D721Med (cell line): ENCODE results near the gene EIF4G2.
"Not testable (repeated sequence)": the region's sequence is repeated elsewhere in the genome, so short reads cannot be mapped to it uniquely, and the experiment has no call there.

Experiments used
- DNase-seq: peaks from one replicate; pipeline ENCODE4 v3.0.0; 2011; ENCODE audit warnings: low spot score; ENCODE audit not compliant: insufficient read length
- FAIRE-seq: peaks from 2 replicates; lab custom pipeline; 2011; peaks lifted over from hg19 to GRCh38; lab: Jason Lieb, UNC
- TF ChIP-seq, protein P1 (sequence below): IDR thresholded peaks from 2 replicates; pipeline ENCODE4 v1.5.1; 2012; ENCODE audit warnings: mild to moderate bottlenecking, control low read depth; ENCODE audit not compliant: insufficient read depth; ENCODE audit errors: missing control alignments

Gene EIF4G2

DNA sequence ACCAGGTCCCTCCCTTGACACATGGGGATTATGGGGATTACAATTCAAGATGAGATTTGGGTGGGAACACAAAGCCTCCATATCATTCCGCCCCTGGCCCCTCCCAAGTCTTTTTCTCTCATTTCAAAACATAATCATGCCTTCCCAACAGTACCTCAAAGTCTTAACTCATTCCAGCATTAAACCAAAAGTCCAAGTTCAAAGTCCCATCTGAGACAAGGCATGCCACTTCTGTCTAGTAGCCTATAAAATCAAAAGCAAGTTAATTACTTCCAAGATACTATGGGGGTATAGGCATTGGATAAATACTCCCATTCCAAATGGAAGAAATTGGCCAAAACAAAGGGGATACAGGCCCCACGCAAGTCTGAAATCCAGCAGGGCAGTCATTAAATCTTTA lies 19.7 kb upstream of the EIF4G2 start:
- DNase-seq (no peak), FAIRE-seq (no peak)
- TF ChIP-seq, protein P1, sequence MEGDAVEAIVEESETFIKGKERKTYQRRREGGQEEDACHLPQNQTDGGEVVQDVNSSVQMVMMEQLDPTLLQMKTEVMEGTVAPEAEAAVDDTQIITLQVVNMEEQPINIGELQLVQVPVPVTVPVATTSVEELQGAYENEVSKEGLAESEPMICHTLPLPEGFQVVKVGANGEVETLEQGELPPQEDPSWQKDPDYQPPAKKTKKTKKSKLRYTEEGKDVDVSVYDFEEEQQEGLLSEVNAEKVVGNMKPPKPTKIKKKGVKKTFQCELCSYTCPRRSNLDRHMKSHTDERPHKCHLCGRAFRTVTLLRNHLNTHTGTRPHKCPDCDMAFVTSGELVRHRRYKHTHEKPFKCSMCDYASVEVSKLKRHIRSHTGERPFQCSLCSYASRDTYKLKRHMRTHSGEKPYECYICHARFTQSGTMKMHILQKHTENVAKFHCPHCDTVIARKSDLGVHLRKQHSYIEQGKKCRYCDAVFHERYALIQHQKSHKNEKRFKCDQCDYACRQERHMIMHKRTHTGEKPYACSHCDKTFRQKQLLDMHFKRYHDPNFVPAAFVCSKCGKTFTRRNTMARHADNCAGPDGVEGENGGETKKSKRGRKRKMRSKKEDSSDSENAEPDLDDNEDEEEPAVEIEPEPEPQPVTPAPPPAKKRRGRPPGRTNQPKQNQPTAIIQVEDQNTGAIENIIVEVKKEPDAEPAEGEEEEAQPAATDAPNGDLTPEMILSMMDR = no peak

DNA sequence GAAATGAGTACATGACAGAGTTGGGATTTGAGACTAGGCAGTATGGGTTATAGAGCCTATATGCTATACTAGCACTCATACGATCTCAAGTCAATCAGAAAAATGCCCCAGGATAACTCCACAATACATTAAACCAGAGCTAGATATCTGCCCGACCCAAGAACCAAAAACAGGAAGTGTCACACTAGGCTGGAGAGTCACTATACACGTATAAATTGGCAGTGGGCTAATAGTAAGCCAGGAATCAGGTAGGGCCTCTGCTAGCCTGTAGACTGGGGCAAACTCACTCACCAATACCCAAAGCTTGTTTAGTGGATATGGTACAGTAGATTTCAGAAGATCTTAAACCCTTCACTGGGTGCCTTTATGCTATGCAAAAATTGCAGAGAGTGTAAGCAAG lies 16.2 kb upstream of the EIF4G2 start:
- DNase-seq = no peak
- FAIRE-seq = no peak
- TF ChIP-seq, protein P1 = no peak

DNA sequence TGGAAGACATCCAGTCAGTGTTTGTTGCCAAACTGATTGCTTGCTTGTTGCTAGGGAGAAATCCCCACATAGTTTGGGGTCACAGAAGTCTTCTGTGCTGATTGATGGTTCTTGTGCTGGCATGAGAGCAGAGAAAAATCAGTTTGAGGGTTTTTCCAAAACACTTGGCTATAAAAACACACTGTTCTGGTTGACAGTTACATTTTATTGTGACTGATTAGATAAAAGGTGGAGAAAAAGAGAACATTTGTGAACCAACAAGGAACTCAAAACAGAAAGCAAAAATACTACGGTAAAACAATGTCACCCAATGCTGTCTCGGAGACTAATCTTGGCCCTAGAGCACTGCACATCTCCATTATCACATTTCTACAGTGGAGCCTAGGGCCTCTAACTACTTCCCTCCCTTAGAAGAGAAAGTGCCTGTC lies 14.4 kb upstream of the EIF4G2 start:
- no peak for DNase-seq
- FAIRE-seq = no peak
- TF ChIP-seq, protein P1 = no peak

DNA sequence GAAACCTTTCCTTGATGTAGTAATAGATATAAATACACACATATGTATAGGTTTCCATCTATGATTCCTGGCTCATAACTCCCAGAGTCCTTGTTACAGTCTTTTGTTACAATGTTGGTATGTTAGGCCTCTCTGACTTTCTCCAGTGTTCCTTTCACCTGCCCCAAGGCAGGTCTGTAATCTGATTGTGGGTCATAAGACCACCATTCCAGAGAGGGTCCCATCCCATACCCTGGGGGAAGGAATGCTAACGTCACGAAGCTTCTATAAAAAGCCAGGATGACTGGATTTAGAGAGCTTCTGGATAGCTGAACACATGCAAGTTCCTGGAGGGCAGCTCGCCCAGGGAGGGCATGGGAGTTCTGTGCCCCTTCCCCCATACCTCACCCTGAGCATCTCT lies 13.8 kb upstream of the EIF4G2 start:
- DNase-seq, FAIRE-seq: not testable (repeated sequence)

DNA sequence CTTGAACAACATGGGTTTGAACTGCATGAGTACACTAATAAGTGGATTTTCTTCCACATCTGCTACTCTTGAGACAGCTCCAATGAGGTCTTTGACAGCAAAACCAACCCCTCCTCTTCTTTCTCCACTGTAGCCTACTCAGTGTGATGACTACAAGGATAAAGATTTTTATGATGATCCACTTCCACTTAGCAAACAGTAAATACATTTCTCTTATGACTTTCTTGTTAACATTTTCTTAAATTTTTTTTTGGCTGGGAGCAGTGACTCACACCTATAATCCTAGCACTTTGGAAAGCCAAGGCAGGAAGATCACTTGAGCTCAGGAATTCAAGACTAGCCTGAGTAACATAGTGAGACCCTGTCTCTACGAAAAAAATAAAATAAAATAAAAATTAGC lies 9.9 kb upstream of the EIF4G2 start:
- no peak for FAIRE-seq

DNA sequence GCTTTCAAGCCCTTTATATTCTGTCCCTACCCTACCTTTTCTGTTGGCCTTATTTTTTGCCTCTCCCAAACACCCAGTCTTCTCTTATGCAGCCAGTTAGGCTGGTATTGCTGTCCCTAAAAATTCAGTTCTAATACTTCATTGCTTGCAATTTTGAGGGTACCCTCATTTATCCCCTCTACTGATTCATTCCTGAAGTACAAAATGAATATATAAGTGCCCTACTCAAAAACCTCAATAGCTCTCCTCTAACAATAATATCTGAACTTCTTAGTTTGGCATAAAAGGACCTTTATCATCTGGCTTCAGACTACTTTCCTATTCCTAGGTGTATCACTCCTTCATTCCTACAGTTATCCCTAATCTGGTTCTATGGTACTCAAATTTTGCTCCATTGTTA lies 5.2 kb upstream of the EIF4G2 start:
- DNase-seq (no peak), FAIRE-seq (no peak)
- TF ChIP-seq, protein P1 = no peak

More for the DNA sequence above, 9.9 kb upstream of the EIF4G2 start:
- TF ChIP-seq, protein P1 = no peak
- DNase-seq = no peak

DNA sequence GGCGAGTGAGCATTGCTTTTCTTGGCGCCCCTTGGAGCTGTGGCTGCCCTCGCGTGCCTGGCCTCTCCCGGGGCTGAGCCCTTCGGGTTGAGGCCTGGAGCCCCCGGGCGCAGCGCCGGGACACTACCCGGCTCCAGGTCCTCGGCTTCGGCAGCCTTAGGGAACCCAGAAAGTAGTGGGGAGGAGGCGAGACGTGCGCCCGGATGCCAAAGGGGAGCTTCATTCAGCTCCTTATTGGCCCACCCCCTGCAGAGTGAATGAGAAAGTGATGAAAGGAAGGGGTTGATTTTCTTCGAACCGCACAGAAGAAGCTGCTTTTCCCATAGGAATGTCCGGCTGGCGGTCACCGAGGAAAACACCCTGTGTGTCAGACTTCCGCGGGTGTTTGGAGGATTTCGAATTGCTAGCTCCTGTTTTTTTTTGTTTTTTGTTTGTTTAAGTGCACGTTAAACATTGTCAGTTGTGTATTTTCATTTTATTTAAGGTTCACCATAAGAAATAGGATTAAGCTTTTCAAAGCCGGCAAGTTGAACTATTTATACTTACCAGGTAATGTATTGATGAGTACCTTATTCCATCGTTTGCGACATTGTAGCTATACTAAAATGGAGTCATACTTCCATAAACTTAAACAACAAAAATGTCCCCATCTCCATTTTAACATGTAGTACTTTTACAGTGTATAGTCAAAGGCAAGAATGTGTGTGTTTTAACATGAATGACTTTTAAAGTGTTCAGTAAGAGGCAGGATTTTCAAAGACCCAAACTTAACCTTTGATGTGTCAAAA lies 841 bp upstream of the EIF4G2 start:
- TF ChIP-seq, protein P1 = no peak
- DNase-seq = no peak
- FAIRE-seq = no peak

DNA sequence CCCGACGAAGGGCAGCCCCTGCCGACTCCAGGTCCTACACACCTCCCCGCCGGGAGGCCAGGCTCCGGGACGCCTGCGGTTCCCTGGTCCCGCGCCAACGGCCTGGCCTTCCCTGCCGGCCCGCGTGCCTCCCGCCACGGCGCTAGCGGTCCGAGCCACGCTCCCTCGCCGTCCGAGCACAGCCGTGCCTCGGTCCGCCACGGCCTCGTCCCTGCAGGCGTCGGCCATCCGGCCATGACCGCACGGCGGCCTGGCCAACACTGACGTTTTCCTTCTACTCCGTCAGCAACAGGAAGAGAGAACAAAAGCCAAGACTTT lies 532 bp downstream of the EIF4G2 start:
- TF ChIP-seq, protein P1 = no peak
- DNase-seq (no peak), FAIRE-seq (no peak)
